B cell (primary cell): ENCODE measurements around the gene GNB1.

Experiments used
- CTCF ChIP-seq: fragments of 200-600 bp; IDR thresholded peaks from one replicate; pipeline ENCODE4 v1.8.0; 2022; ENCODE audit warnings: antibody characterized with exemption, mild to moderate bottlenecking
- EZH2 ChIP-seq: IDR thresholded peaks from 2 replicates; pipeline ENCODE4 v1.6.1; 2012; ENCODE audit warnings: borderline replicate concordance, low read depth, mild to moderate bottlenecking, moderate library complexity, low read length; ENCODE audit not compliant: insufficient read depth, poor library complexity, severe bottlenecking

- TF ChIP-seq CTCF (no peak), EZH2 (no peak)
Observed at GRCh38 chr1:1755426-1755825, 135.5 kb downstream of the GNB1 start.
